Kidney epithelial cell (primary cell): Measurements from ENCODE around the gene FOXJ3. TPM values are rescaled to one million over a fixed set of nuclear protein-coding genes. Genes with fewer than 3 reads are reported as not detected.

ENCODE experiments used
- DNase-seq: peaks from one replicate; pipeline ENCODE4 v3.0.0-alpha.2; 2010; ENCODE audit warnings: low read depth
- H3K27me3 ChIP-seq: 2 replicates; pipeline ENCODE4 v1.6.0; 2011; ENCODE audit warnings: low read length; ENCODE audit not compliant: control insufficient read depth, insufficient read depth
- H3K36me3 ChIP-seq: 2 replicates; pipeline ENCODE4 v1.5.1; 2011; ENCODE audit warnings: low read length; ENCODE audit not compliant: control insufficient read depth, insufficient read depth
- H3K4me3 ChIP-seq: 2 replicates; pipeline ENCODE4 v1.5.1; 2011; ENCODE audit warnings: low read depth, mild to moderate bottlenecking, control low read depth, low read length
- CTCF ChIP-seq: IDR thresholded peaks from 2 replicates; pipeline ENCODE4 v1.5.1; 2011; ENCODE audit warnings: mild to moderate bottlenecking, moderate library complexity, low read length, control low read depth, inconsistent platforms; ENCODE audit not compliant: insufficient read depth, poor library complexity, severe bottlenecking
- total RNA-seq: library from RNA; depleted of rRNA; stranded (reverse); fragments of >200 nt; gene quantifications from 2 replicates; pipeline ENCODE4 v1.2.3, GENCODE V29; 2015

The FOXJ3 gene
- total RNA-seq, 1 donor from 2014 or later: 28.6 TPM

DNA sequence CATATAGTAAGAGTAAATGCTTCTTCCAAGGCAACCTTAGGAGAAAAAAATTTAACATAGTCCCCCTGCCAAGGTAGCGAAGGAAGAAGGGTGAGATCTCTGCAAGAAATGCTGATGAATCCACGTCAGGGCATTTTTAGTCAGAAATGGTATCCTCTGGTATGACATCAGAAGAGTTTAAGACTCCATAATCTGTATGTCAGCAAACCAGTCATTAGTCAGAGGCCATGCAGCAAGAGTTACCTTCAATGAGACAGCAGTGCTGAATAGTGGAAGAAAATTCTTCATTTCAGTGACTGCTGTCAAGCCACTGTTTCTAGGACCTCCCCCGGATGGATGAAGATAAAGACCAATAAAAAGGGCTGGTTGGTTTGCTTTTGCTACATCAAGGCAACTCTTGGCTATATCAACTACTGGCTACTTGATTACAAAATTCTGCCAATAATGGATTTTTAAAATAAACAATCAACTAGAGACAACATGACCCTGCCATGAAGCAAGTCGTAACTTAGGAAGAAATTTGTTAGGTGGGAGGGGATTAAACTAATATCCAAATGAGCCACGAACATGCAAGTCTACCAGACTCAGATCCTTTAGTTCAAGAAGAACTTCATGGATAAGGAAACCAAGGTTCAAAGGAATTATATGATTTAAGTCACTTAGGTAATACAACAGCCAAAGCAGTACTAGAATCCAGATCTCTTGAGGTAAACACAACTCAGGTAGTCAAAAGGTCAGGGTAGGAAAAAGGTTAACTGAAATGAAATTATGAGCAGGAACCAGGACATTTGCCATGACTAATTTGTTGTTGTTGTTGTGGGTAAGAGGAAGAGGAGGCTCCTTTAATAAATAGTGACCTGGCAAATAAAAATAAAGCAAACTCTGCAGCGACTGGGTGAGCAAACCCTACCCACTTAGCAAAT, 144.8 kb downstream of the FOXJ3 start:
- TF ChIP-seq CTCF: no peak
- Histone ChIP-seq H3K4me3 (no peak overlapping the region), H3K36me3 (no peaks in the 10 kb centered on the region), H3K27me3 (no peaks in the 10 kb centered on the region)
- no peak for DNase-seq

GRCh38 chr1:42186152-42186551, 148.9 kb downstream of the FOXJ3 start:
- no peak for TF ChIP-seq CTCF
- DNase-seq: peak; percentile 18
- no peaks in the 10 kb centered on the region for H3K36me3 ChIP-seq
- H3K27me3 ChIP-seq: no peaks in the 10 kb centered on the region
- H3K4me3 ChIP-seq: no peak overlapping the region

- TF ChIP-seq CTCF: no peak
- no peak for DNase-seq
- Histone ChIP-seq H3K27me3 (no peaks in the 10 kb centered on the region), H3K36me3 (no peaks in the 10 kb centered on the region), H3K4me3 (no peak overlapping the region)
Observed at GRCh38 chr1:42184616-42185015, 150.4 kb downstream of the FOXJ3 start.

DNA sequence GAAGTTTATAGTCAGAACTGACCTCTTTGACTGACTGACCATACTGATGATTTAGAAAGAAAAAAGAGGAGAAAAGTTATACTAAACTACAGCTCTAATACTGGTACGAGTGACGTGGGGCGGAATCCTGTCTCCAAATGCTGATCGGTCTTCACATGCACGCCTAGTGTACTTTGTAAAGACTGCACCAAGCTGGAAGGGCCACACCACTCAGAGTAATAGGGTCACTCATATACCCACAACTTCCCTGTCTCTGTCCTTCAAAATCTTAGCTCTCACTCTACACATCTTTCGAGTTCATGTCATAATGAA, 151.1 kb downstream of the FOXJ3 start:
- no peak for TF ChIP-seq CTCF
- H3K36me3 ChIP-seq: no peaks in the 10 kb centered on the region

DNA sequence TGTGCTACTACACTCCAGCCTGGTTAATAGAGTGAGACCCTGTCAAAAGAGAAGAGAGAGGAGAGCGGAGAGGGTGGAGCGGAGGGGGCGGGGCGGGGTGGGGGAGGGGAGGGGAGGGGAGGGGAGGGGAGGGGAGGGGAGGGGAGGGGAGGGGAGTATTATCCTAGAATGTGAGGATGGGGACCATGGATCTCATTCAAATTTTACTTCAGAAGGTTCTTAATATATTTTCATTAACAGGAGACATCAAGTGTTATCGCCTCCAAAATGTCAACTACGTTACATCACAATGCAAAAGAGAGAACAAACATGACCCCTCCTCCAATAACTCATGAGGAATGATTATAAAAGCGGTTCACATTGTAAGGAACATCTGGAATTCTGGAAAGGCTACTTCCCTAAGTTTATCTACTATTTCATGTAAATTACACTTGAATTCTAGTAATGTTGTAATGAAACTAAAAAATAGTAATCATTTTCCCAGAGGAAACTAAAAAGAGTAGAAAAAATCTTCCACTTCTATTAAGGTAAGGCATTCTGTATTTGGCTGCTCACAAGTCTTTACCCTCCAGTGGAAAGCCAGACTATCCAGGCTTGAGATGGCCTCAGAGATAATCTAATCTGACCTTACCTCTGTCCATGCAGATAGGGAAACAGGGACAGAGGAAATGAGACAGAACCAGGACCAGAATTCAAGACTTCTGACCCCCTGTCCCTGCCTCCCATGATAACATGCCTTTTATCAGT, 151.7 kb downstream of the FOXJ3 start:
- TF ChIP-seq CTCF: no peak
- Histone ChIP-seq H3K27me3 (no peaks in the 10 kb centered on the region), H3K36me3 (no peaks in the 10 kb centered on the region), H3K4me3 (no peak overlapping the region)
- no peak for DNase-seq

More for the DNA sequence above, 151.1 kb downstream of the FOXJ3 start:
- no peak overlapping the region for H3K4me3 ChIP-seq
- no peak for DNase-seq
- no peaks in the 10 kb centered on the region for H3K27me3 ChIP-seq
